DMS153 treated with DMSO at 0.1 percent for 48 hours (cell line): ENCODE measurements around the gene MAMDC2.

Source experiments
- DNase-seq: peaks from one replicate; lab custom pipeline; 2025; ENCODE audit not compliant: unreplicated experiment; lab: John Stamatoyannopoulos, UW

Gene MAMDC2

DNA sequence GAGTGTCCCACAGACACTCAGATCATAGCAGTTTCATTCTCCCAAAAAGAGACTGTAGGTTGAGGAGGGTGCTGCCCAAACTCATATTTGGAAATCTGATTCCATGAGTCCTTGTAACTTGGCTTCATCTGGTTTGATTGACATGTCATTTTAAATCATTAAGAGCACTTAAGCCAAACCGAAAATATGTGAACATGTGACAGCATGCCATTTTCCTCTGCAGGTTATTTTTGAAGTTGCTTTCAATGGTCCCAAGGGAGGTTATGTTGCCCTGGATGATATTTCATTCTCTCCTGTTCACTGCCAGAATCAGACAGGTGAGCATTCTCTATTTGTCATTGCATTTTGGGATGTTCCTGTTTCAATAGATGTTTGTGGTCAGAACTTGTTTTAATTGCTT, 87.6 kb downstream of the MAMDC2 start:
- peak; percentile 78 for DNase-seq

DNA sequence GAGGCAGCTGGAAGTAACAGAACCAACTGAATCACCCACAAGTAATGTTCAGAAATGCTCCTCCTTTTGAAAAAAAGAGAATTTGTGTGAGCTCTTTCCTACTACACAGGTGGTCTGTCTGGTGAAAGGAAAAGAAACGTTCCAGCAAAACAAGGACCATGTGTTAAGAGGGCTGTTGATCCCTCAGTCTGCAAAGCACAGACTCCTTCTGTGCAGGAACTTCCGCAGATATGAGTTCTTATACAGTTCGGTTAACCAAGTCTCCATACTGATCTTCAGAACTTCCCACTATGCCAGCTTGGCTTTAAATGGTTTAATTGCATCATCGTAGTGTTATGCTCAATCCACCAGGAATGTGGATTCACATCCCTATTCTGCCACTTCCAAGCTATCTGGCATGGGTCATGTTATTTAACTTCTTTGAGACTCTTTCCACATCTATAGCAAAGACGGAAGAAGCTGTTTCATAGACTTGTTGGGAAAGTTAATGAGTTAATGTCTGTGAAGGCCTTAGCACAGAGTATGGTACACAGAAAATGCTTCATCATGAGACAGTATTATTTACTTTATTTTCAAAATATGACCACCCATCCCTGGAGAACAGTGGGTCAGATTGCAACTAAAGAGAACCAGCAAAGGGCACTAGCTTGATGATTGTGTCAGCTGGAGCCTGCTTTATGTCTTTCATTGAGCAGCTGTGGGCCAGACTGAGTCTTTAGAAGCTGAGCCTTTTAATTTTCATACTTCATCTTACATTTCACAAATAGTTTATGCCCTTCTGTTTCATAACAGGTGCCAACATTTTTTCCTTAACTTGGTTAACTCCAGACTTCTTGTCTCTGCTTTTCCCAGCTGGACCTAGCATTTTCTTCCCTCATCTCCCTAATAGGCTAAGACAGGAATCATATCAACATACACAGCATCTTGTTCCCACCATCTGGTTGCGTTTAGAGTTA, 89.9 kb downstream of the MAMDC2 start:
- no peak for DNase-seq

DNA sequence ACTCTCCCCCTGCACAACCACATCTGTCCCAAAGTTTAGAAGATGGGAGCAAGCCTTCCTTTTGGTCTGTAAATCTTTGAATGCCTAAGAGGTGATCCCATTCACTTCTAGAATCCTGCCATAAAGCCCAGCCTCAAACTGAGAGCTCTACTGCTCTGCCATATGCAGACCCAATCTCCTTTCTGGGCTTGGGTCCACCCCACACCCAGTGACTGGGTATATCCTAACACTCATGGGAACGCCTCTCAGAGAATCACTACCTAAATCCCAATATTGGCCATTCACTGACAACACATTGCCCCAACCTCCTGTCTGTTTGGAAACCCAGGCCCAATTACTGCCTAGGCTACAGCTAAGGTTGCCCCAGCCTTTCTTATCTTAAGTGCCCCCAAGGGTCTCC, 90.7 kb downstream of the MAMDC2 start:
- DNase-seq = no peak

DNA sequence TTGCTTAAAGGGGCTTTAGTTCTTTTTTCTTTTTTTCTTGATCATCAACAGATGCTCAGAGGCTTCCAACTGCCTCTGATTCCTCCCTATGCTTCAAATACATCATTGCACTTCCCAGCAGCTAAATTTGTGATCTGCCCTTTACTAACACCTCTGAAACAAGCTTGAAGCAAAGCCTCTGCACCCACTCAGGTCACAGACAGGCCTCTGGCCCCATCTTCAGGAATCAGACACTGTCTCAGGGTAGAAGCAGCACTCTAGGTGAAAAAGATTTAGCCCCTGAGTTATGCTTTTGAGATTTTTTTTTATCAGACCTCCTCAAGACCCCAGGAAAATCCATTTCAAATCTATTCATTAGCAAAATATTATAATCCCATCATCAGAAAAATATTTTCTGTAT, 91.5 kb downstream of the MAMDC2 start:
- no peak for DNase-seq

DNA sequence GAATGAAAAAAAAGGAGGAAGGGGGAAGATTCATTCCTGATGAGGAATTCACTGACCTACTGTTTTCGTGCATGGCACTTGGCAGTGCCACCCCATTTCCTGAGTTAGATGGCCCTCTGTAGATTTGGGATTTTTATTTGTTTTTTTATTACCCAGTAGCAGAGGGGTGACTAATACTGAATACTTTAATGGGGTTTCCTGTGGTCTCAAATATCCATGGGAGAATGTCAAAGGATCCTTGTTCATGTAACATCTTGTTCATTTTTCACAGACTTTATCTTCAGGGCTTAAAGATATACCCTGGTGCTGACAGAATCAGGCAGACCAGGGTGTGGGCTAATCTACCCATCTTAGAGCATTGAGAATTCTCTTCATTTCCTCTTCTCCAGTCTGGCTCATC, 93.0 kb downstream of the MAMDC2 start:
- no peak for DNase-seq

DNA sequence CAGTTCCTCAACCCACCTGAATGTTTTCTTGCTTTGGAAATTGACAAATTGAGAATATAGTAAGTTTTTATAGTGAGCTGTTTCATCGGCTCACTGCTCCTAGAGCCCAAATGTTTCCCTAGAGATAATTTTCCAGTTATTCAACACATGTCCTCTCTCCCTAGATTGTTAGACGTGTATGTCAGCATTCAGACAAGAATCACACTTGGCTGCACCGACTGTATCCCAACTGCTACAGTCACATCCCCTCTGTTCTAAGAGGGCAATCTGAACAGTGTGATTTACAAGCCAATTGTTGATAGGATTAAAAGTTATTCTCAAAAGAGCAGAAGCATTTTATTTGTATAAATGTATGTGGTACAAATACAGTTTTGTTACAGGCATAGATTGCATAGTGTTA, 93.9 kb downstream of the MAMDC2 start:
- no peak for DNase-seq

DNA sequence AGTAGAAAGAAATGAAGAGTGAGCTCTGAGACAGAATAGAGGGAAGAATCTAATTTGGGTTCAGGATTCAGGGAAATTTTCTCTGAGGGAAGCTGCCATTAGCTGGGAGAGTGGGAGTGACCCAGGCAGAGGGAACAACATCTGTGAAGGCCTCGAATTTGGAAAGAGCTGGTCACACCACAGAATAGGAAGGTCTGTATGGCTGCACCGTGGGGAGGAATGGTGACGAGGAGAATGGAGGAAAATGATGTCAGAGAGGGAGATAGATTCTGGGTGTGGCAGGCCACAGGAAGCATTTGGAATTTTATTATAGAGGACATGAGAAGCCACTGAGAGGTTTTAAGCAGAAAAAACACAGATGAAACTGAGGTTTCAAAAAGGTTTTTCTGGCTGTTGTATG, 98.5 kb downstream of the MAMDC2 start:
- no peak for DNase-seq

DNA sequence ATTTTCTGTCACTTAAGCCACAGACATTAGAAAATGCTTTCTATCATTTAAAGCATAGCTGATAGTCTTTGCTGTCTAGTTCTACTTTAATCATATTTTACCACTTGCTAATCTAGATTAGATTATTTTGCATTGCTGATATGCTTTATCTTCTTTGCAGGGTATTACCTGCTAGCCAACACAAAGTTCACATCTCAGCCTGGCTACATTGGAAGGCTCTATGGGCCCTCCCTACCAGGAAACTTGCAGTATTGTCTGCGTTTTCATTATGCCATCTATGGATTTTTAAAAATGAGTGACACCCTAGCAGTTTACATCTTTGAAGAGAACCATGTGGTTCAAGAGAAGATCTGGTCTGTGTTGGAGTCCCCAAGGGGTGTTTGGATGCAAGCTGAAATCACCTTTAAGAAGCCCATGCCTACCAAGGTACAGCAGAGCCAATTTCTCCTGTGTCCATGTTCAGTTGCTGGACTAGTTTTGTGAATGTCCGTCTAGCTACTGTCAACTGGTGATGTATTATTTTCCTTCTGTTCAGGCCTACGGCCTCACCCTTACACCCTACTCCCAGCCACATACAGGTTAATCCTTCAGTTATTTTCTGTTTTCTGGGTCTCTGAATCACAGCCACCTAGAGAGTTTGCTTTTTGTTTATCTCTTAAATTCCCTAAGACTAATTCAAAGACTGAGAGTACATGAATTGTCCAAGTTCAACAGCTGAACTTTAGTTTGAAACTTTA, 99.9 kb downstream of the MAMDC2 start:
- DNase-seq = no peak

DNA sequence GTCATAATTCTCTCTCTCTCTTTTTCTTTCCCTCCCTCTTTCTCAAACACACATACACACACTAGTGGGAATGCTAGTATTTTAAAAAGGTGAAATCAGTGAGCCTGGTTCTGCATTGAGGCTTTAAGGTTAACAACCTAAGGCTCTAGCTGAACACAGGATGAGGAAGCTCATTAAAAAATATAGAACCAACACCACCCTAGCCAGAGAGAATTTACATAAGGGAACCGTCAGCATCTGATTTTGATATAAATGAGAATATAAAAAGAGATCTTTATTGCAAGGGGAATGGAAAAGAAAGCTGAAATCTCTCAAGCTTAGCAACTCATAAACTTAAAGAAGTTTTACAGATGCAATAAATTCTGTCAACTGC, 100.5 kb downstream of the MAMDC2 start:
- DNase-seq = no peak

DNA sequence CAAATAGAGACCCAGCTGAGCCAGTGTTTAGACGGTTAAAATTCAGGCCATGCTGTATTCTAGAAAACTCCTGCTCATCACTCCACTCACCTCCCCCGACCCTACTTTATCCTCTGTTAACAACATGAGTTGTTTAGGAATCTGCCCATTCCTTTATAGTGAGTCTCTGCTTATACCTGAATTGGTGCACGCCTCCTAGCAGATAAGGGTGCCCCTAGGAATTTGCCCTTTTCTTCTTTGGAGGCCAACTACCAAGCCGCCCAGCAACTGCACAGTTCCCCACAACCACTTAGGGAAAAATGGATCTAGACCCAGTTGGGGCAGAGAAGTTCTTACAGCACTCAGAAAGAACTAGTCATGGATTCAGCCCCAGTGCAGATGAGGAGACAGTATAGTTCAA, 102.3 kb downstream of the MAMDC2 start:
- DNase-seq = no peak

DNA sequence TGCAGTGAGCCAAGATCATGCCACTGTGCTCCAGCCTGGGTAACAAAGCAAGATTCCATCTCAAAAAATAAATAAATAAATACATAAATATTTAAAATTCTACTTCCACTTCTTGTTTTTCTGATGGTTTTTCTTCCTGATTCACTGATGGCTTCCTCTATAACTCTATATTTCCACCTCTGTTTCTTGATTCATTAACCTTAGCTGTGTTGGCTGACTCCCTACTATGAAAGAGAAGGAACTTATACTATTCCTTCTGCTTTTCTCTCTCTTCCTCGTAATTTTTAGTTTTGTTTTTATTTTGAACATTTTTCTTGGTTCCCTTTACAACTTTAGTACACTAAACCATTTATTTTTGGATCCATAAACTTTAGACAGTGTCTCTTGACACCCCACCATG, 103.5 kb downstream of the MAMDC2 start:
- no peak for DNase-seq

DNA sequence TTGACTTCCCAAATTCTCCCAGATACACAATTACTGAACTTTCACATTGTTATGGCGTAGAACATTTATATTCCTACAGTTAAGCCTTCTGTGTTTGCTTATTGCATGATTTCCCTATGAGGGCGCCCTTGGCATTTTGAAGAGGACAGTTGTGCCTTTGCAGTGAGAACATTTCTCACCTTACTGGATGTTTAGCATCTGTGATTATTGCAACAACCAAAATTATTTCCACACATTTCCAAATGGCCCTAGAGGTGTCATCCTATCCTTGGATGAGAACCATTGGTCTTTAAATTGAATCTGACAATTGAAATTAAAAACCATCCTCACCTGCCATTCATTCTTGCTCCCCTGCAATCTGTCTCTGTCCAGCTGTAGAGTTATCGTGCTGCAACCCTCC, 104.0 kb downstream of the MAMDC2 start:
- DNase-seq = no peak

DNA sequence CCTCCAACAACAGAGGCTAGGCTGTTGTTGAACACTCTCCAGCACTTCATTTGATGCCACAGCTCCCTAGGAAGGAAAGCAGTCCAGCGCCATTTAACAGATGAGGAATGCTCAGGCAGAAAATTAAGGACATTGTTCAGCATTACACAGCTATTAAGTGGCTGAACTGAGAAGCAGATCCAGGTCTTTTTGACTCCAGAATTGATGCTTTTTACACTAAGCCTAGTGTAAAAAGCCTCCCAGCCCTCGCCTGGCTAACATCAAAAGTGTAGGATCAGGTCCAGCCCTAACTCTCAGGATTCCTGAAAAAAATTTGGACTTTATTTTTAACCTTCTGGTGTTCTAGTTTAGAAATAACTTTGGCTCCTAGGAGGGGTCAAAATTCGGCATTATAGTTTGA, 108.7 kb downstream of the MAMDC2 start:
- no peak for DNase-seq

DNA sequence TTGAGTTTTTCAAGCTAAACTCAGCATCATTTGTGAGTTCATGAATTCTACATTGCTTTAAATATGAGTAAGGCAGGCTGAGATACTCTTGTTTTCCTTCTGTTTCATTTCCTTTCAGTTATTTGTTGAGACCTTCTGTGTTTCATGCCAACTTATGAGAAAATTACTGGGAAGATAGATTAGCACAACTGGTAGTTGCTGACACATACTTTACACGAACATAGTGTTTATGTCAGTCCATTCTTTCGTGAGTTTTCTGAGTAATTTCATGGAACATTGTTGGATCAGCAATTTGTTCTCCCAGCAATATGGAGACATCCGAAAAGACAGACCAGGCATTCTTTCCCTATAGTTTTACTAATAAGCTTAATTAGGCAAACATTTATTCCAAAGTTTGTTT, 113.1 kb downstream of the MAMDC2 start:
- no peak for DNase-seq

DNA sequence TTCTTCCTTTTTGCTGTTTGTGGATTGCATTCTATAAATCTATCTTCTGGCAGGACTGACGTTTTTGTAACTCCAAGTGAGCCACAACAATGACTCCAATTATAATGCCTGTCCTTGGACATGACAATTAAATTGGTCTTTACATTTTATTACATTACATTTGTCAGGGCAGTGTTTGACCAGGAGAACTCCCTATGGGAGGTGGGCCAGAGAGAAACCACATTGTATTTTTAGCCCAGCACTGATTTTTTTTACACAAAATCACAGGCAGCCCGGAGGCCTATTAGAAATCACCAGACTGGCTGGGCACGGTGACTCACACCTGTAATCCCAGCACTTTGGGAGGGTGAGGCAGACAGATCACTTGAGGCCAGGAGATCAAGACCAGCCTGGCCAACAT, 116.0 kb downstream of the MAMDC2 start:
- DNase-seq = no peak

DNA sequence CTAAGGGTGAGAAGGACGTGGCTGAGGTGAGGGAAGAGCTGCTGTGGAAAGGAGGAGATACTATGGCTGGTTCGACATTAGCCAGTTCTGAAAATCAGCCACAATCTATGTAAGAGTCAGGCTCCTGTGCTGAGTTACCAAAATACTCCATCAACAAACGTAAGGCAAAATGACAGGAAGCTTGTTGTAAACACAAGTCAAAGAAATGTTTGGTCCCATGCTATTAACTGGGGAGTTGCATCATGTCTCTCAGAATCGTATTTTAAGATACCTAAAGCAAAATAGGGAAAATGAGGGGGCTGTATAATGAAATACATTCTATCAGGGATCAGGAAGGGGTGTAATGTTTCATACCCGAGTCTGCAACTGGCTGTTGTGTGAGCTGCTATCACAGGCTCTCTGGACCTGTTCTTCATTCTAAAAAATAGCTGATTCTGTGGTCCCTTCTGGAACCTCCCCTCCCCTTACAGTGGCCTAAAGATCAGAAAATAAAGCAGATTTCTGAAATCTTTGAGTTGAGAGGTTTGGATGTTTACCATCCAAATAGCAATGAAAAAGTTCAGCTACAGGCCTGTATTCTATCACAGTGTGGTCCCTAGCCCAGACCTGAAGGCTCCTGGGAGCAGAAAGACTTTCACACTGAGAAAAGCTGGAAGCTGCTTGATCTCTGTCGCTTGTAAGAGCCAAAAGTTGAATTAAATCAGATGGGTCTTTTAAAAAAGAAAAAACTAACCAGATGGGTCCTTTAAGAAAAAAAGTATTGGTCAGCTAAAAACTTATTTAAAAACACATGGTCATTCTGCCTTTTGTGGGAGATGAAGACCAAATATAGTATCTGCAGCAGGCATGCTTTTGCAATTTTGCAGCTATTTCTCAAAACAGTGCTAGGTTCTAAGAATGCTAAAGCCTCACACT, 117.3 kb downstream of the MAMDC2 start:
- DNase-seq = no peak

DNA sequence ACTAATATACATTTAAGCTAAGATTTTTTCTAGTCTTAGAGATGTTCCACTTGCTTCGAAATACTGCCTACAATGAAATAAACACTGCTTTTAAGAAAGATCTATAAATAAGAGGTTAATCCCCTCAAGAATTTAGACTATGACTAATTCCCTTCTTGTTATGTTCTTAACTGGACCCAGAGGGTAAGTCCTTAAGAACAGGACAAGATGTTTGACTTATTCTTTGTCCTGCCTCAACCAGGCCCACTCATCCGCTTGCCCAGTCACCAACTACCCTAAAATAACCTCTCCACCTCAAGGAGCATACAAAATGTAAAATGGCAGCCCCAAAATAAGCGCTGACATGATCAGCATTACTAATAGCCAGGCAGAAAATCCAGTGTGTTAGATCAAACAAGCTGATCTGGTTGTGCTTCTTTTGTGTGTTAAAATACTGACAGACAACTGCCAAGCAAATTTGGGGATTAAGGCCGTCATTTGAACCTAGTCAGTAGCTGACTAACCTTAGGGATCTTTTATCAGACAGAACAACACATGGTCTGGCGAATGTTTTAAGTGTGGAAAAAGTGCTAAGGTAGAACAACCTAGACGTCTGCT, 121.5 kb downstream of the MAMDC2 start:
- DNase-seq = no peak

DNA sequence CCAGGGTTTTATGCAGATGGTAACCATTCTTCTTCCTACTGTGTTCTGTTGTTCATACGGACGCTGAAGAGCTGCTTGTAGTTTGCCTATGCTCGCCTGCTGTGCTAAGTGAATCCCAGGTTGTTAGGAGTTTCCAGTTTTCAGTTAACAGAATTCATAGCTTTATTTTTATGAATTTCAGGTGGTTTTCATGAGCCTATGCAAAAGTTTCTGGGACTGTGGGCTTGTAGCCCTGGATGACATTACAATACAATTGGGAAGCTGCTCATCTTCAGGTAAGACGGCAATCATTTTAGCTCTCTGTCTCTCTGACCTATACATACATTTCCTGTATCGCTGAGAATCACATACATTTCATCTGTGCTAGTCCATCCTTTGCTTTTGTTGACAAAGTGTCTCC, 124.9 kb downstream of the MAMDC2 start:
- no peak for DNase-seq

DNA sequence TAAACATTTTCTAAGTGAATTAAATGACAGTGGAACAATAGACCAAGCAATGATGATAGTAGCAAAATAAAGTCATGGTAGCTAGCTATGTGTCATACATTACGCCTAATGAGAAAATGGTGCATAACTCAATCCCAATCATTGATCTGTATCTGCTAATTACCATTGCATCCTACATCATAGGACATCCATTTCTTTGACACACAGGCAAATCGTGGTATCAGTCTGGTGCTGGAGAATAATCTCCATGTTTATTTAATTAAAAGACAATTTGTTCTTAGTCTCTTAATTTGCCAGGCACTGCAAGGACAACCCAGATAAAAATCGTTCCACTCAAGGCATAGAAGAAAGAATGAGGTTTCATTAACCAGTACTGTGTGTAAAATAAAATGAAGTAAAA, 125.6 kb downstream of the MAMDC2 start:
- DNase-seq = no peak

DNA sequence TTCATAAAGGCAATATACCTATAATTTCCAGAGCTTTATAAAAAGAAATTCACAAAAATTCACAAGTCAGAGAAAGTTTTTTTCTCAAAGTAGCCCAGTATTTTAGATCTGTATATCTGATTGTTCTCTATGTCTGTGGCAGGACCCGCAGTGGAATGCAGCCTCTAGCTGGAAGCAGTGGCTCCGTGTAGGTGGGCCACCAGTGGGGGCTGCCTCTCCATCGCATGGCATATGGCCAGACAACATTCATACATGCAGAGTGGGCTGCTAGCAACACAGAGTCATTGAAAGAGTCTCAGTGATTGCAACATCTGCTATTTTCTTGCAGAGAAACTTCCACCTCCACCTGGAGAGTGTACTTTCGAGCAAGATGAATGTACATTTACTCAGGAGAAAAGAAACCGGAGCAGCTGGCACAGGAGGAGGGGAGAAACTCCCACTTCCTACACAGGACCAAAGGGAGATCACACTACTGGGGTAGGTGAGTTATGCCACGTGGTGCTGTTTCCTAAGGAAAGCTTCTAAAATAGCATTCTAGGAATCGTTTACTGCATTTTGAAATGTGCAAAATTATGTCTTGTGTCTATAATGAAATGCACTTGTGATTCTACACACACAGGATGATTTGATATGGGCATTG, 126.6 kb downstream of the MAMDC2 start:
- no peak for DNase-seq

DNA sequence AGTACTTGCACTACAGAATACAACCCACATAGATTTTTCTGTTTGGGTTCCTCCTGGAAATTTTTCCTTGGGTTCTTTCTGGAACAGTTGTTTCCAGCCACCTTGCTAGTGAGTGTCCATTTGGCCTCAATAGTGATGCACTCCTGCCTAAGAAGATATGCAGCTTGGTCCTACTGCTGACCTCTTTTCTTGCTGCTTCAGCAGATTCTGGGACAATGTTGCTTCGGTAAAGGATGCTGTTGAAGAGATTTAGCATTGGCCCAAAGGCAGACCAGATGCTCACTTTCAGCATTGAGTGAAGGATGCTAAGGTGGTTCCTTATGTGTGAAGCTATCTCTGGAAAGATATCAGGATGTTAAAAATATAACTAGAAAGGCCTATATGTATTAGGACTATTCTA, 128.9 kb downstream of the MAMDC2 start:
- no peak for DNase-seq
